ENCODE data around the gene GRID2. TPM values are rescaled to one million over a fixed set of nuclear protein-coding genes. Genes with fewer than 3 reads are reported as not detected.

GRID2 gene
- polyA plus RNA-seq, 1 experiment, result not detected

DNA sequence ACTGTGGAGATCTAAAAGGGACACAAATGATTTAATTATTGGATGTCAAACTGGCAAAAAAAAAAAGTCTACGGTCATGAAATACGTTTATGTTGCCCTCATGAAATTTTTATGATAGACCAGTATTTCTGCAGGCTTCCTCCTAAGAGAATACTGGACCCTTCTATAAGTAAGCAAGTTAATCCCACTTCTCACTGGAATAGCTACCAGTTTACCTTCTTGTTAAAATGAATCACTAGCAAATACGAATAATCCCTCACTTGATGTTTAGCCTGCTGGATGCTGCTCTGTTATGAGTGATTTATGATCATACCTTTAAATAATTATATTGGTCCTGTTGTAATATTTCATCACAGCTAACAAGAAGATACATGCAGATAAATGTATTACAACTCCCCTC lies 39.6 kb upstream of the GRID2 start:
- POLR2A ChIA-PET, result no interaction called here
- no peak overlapping the region for H3K4me3 ChIP-seq (ENCODE audit: low read depth, low read length)
- no peaks in the 10 kb centered on the region for H3K9me3 ChIP-seq (ENCODE audit: control insufficient read depth, insufficient read depth, low read length)
- H3K27ac ChIP-seq (ENCODE audit: low read depth, low read length), result no peak overlapping the region
- no peak for DNase-seq (ENCODE audit: low read depth, low spot score)
- H3K27me3 ChIP-seq (ENCODE audit: control insufficient read depth, insufficient read depth, low read length), result no peaks in the 10 kb centered on the region
- TF ChIP-seq, protein P1, sequence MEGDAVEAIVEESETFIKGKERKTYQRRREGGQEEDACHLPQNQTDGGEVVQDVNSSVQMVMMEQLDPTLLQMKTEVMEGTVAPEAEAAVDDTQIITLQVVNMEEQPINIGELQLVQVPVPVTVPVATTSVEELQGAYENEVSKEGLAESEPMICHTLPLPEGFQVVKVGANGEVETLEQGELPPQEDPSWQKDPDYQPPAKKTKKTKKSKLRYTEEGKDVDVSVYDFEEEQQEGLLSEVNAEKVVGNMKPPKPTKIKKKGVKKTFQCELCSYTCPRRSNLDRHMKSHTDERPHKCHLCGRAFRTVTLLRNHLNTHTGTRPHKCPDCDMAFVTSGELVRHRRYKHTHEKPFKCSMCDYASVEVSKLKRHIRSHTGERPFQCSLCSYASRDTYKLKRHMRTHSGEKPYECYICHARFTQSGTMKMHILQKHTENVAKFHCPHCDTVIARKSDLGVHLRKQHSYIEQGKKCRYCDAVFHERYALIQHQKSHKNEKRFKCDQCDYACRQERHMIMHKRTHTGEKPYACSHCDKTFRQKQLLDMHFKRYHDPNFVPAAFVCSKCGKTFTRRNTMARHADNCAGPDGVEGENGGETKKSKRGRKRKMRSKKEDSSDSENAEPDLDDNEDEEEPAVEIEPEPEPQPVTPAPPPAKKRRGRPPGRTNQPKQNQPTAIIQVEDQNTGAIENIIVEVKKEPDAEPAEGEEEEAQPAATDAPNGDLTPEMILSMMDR (IDR thresholded peaks at IDR 0.05; ENCODE audit: low read depth, low read length), result no peak
- CTCF ChIA-PET, result no interaction called here

GRCh38 chr4:92265021-92265420 lies 38.7 kb upstream of the GRID2 start:
- ChIA-PET POLR2A (no interaction called here), CTCF (no interaction called here)
- Histone ChIP-seq H3K27me3 (ENCODE audit: control insufficient read depth, insufficient read depth, low read length) (no peaks in the 10 kb centered on the region), H3K4me3 (ENCODE audit: low read depth, low read length) (no peak overlapping the region), H3K27ac (ENCODE audit: low read depth, low read length) (no peak overlapping the region), H3K9me3 (ENCODE audit: control insufficient read depth, insufficient read depth, low read length) (no peaks in the 10 kb centered on the region)
- DNase-seq (ENCODE audit: low read depth, low spot score), result no peak
- TF ChIP-seq, protein P1 (IDR thresholded peaks at IDR 0.05; ENCODE audit: low read depth, low read length), result no peak

- no peaks in the 10 kb centered on the region for H3K27me3 ChIP-seq (ENCODE audit: control insufficient read depth, insufficient read depth, low read length)
- H3K27ac ChIP-seq (ENCODE audit: low read depth, low read length), result no peak overlapping the region
- no peaks in the 10 kb centered on the region for H3K9me3 ChIP-seq (ENCODE audit: control insufficient read depth, insufficient read depth, low read length)
- DNase-seq (ENCODE audit: low read depth, low spot score), result no peak
- ChIA-PET CTCF (interaction anchor here (0.7 kb wide), 1 partner anchor 131 kb away, joined by 3 read pairs; no protein-coding TSS in a partner anchor), POLR2A (no interaction called here)
- TF ChIP-seq, protein P1 (IDR thresholded peaks at IDR 0.05; ENCODE audit: low read depth, low read length), result no peak
- no peak overlapping the region for H3K4me3 ChIP-seq (ENCODE audit: low read depth, low read length)
Measured at GRCh38 chr4:92265798-92266197, 38.0 kb upstream of the GRID2 start.

DNA sequence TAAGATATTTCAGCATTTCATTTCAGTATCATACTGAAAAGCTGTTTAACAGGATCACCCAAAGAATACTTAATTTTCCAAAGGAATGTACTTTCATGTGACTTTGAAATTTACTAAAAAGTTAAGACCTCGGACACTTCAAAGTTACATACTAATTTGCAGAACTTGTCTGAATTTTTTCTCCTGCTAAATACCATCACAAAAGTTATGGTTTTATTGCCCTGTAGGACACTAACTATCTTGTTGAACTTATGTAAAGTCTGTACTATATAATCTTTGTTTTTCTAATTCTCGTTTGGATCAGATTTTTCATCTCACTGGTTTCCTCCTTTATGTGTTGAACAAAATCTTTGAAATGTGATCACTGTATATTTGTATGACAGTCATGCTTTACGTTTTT lies 37.2 kb upstream of the GRID2 start:
- TF ChIP-seq, protein P1 (IDR thresholded peaks at IDR 0.05; ENCODE audit: low read depth, low read length), result no peak
- no peaks in the 10 kb centered on the region for H3K27me3 ChIP-seq (ENCODE audit: control insufficient read depth, insufficient read depth, low read length)
- H3K4me3 ChIP-seq (ENCODE audit: low read depth, low read length), result no peak overlapping the region
- H3K27ac ChIP-seq (ENCODE audit: low read depth, low read length), result no peak overlapping the region
- no peak for DNase-seq (ENCODE audit: low read depth, low spot score)
- ChIA-PET CTCF (interaction anchor here (0.7 kb wide), 1 partner anchor 130 kb away, joined by 3 read pairs; no protein-coding TSS in a partner anchor), POLR2A (no interaction called here)
- no peaks in the 10 kb centered on the region for H3K9me3 ChIP-seq (ENCODE audit: control insufficient read depth, insufficient read depth, low read length)

- CTCF ChIA-PET, result no interaction called here
- no peaks in the 10 kb centered on the region for H3K27me3 ChIP-seq (ENCODE audit: control insufficient read depth, insufficient read depth, low read length)
- POLR2A ChIA-PET, result no interaction called here
- no peak for DNase-seq (ENCODE audit: low read depth, low spot score)
- no peaks in the 10 kb centered on the region for H3K9me3 ChIP-seq (ENCODE audit: control insufficient read depth, insufficient read depth, low read length)
- H3K4me3 ChIP-seq (ENCODE audit: low read depth, low read length), result no peak overlapping the region
- no peak overlapping the region for H3K27ac ChIP-seq (ENCODE audit: low read depth, low read length)
- TF ChIP-seq, protein P1 (IDR thresholded peaks at IDR 0.05; ENCODE audit: low read depth, low read length), result no peak
Measured at GRCh38 chr4:92268642-92269041, 35.1 kb upstream of the GRID2 start.

All from AG04450 (cell line).